A673 (cell line): ENCODE measurements around the gene GPATCH11.

ENCODE experiments used
- CTCF ChIP-seq: fragments of 300-800, 200-600 bp; sonication (generic); conservative IDR thresholded peaks from 2 replicates; pipeline ENCODE4 v1.5.1; 2017; ENCODE audit warnings: low read depth, mild to moderate bottlenecking, antibody characterized with exemption, low read length, moderate library complexity, mixed read lengths
- EZH2 ChIP-seq: fragments of 200-600 bp; sonication (generic); IDR thresholded peaks from 2 replicates; pipeline ENCODE4 v1.6.1; 2017; ENCODE audit warnings: borderline replicate concordance, low read depth, mild to moderate bottlenecking, mixed read lengths, antibody characterized with exemption, low read length; ENCODE audit not compliant: poor library complexity, severe bottlenecking

- TF ChIP-seq EZH2 (no peak), CTCF (no peak)
Measured at GRCh38 chr2:37090019-37090477, 5.7 kb downstream of the GPATCH11 start.
